Loucy (cell line): ENCODE measurements around the gene NRIP2.

ENCODE experiments used
- EZH2phosphoT487 ChIP-seq: fragments of 200-600 bp; IDR thresholded peaks from 2 replicates; pipeline ENCODE4 v1.6.1; 2018; ENCODE audit warnings: antibody characterized with exemption, mild to moderate bottlenecking, moderate library complexity, borderline replicate concordance
- TF ChIP-seq, protein P1 (sequence below): fragments of 200-600 bp; sonication (generic); conservative IDR thresholded peaks from 2 replicates; pipeline ENCODE4 v1.5.1; 2014; ENCODE audit warnings: mild to moderate bottlenecking, antibody characterized with exemption, low read length

DNA sequence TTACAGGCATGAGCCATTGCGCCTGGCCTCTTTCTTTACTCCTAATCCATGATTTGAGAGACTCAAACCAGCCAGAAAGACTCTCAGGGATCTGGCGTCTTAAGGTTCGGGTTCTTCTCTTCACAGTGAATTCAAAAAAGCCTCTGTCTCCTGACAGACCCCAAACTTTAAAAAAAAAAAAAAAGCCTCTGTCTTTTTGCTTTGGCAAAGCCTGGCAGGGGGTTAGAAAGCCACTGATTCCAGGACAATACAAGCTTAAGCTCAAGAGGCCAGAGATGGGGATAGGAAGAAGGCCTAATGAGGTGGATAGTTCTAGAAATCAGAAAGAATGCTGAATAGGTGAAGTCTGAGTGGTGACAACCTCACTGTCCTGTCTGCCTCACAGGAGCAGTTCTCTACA is 8.8 kb downstream of the NRIP2 start:
- TF ChIP-seq, protein P1, sequence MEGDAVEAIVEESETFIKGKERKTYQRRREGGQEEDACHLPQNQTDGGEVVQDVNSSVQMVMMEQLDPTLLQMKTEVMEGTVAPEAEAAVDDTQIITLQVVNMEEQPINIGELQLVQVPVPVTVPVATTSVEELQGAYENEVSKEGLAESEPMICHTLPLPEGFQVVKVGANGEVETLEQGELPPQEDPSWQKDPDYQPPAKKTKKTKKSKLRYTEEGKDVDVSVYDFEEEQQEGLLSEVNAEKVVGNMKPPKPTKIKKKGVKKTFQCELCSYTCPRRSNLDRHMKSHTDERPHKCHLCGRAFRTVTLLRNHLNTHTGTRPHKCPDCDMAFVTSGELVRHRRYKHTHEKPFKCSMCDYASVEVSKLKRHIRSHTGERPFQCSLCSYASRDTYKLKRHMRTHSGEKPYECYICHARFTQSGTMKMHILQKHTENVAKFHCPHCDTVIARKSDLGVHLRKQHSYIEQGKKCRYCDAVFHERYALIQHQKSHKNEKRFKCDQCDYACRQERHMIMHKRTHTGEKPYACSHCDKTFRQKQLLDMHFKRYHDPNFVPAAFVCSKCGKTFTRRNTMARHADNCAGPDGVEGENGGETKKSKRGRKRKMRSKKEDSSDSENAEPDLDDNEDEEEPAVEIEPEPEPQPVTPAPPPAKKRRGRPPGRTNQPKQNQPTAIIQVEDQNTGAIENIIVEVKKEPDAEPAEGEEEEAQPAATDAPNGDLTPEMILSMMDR, result no peak
- TF ChIP-seq EZH2phosphoT487, result no peak
